HG03432 (cell line): ENCODE results near the gene DYRK1A.
"Not testable (repeated sequence)": the region's sequence is repeated elsewhere in the genome, so short reads cannot be mapped to it uniquely, and the experiment has no call there.

Experiments used
- ATAC-seq: cut with Tn5 transposase; IDR thresholded peaks from one replicate; pipeline ENCODE4 v1.9.1; 2021; ENCODE audit warnings: mild to moderate bottlenecking, moderate library complexity; ENCODE audit not compliant: unreplicated experiment

The DYRK1A gene

DNA sequence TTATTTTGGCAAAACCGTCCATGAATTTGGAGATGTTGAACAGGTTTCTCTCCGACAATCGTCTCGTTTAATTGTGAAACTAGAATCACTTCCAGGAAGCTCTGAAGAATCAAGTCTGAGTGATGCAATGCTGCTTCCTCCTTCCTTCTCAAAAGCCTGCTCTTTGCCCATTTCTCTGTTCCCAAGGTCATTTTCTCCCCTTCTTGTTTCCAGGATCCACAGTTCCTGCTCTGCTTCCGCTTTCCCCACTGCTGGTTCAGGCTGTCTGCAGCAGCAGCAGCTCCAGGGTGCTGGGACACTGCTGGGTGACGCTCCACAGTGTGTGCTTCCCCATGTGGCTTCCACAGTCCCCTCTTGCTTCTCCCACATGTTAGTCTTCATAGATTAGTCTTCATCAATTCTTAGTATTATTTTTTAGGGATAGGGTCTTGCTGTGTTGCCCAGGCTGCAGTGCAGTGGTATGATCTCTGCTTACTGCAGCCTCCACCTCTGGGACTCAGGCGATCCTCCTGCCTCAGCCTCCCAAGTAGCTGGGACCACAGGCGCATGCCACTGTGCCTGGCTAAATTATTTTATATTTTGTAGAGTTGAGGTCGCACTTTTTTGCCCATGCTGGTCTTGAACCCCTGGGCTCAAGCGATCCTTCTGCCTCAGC is 156.2 kb downstream of the DYRK1A start:
- ATAC-seq, result no peak

DNA sequence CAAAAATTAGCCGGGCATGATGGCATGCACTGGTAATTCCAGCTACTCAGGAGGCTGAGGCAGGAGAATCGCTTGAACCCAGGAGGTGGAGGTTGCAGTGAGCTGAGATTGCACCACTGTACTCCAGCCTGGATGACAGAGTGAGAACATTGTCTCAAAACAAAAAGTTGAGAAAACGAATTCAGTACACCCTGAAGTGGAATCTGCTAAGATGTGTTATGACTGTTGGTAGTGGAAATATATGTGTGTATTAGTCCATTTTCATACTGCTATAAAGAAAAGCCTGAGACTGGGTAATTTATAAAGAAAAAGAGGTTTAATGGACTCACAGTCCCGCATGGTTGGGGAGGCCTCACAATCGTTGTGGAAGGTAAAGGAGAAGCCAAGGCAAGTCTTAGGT is 158.4 kb downstream of the DYRK1A start:
- not testable (repeated sequence) for ATAC-seq

DNA sequence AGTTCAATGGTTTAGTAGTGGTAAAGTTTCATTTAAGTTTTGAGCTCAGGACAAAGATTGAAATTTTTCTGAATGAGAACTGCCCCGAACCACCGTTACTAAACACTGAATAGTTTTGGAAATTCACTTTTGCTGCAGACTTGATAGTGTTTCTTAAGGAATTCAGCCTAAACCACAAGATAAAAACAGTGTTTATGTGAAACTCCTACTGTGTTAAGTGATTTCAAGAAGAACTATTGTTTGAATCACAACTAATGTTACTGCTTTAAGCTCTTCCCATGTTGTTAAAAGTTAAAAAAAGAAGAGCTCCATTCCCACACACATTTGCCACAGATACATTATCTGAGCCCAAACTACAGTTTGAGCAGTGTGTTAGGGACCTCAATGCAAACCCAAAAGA is 159.2 kb downstream of the DYRK1A start:
- no peak for ATAC-seq

DNA sequence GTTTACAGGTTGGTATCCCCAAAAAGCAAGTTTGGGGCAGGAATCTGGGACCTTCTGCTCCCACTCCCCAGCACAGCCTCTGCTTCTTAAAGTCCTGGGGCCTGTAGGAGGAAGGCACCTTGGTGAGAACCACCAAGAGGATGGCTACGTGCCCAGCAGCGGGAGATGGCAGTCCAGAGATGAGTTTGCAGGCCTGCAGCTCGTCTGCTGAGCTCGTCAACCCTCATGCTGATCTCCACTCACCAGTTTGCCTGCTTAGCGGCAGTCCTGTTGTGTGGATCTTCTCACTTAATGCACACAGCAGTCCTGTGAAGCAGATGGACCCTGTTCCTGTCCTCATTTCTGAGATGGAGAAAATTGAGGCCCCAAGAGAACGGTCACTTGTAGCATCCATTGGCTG is 160.5 kb downstream of the DYRK1A start:
- ATAC-seq, result no peak

DNA sequence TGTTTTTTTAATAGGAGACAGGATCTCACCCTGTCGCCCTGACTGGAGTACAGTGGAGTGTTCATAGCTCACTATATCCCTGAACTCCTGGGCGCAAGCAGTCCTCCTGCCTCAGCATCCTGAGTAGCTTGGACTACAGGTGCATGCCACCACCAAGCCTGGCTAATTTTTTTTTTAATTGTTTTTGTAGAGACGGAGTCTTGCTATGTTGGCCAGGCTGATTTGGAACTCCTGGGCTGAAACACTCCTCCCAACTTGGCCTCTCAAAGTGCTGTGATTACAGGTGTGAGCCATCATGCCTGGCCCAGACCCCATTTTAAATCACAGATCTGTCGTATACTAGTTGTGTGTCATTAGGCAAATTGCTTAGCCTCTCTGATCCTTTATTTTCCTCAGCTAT is 161.1 kb downstream of the DYRK1A start:
- ATAC-seq, result no peak

DNA sequence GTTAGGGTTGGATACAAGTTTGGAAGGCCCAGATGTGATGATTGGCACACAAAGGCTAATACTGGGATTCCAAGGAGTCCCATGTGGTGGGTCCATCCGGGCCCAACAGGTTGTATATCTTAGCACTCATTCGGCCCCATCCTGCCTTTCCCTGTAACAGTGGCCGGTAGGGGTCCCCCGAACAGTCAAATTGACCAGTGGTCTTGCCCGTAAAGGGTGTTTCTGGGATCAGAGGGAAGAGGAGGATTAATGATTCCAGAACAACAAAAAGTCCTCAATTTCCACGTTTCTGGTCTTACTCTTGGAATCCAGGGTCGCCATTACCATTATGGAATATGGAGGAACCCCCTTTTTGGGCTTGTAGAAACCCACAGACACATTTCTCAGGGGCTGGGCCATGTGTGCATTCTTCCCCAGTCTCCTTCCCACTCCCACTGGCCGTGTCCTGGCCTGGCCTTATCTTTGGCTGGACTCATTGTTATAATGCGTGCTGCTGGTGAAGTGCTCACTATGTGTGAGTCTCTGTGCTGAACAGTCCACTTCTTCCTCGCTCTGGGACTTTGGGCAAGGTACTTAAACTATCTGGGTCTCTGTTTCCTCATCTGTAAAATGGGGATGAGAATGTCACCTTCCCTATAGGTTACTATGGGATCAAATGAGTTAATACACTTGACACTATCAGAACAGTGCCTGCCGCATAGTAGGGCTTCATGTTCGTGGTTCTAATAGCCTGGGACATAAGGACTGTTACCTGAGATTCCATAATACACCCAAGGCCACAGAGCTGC is 161.8 kb downstream of the DYRK1A start:
- no peak for ATAC-seq

DNA sequence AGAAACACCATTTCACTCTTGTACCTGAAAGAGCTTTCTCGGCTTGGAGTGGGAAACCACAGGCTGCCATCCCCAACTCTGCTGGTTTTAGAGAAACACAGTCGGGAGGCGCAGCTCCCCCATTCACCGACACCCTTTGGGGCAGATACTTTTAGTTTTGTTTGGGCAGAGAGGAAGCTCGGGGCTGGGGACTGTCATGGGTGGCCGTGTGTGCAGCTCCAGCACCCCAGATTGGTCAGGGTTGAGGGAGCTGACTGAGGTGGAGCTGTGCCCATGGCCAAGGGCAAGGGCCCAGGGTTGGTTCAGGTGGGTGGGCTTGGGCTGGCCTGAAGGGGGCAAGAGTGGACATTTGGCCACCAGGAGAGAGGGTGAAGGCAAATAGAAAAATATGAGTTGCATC is 163.1 kb downstream of the DYRK1A start:
- no peak for ATAC-seq

DNA sequence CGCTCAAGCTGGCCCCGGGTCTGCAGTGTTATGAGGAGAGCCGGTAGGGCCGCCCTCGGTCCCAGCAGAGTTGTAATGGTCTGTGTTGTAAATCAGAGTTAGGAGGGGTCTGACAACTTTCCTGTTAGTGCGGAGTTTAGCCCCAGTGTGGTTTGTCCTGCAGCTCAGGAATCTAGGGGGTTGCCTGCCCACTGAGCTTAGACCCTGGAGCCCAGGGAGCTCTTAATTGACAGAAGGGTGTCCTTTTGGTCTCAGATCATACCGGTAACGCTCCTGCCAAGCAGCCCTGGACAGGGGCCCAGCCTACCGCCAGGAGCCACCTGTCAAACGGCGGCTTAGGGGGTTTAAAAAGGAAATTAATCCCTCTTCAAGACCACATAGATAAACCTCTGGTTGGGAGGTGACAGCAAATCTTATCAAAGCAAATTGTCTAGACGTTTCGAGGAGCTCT is 164.4 kb downstream of the DYRK1A start:
- no peak for ATAC-seq

DNA sequence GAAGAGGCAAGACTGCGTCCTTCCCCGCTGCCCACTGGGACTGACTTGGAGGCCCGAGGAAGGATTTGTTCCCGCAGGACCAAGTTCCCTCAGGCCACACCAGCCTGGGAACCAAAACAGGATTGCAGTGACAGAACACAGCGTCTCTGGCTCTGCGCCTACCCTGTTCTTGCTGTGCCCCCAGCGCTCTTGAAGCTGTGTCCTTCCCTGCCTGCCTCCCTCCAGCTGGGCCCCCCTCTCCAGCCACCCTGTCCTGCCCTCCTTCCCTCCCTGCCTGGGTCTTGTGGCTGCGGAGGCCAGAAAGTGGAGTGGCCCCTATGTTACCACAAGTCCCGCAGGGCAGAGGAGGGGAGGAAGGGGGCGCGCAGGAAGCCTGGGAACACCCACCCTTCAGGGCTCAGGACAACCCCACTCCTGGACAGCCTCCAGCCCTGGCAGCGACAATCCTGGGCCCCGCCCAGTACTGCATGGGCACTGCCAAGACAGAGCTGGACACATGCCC is 164.9 kb downstream of the DYRK1A start:
- no peak for ATAC-seq

DNA sequence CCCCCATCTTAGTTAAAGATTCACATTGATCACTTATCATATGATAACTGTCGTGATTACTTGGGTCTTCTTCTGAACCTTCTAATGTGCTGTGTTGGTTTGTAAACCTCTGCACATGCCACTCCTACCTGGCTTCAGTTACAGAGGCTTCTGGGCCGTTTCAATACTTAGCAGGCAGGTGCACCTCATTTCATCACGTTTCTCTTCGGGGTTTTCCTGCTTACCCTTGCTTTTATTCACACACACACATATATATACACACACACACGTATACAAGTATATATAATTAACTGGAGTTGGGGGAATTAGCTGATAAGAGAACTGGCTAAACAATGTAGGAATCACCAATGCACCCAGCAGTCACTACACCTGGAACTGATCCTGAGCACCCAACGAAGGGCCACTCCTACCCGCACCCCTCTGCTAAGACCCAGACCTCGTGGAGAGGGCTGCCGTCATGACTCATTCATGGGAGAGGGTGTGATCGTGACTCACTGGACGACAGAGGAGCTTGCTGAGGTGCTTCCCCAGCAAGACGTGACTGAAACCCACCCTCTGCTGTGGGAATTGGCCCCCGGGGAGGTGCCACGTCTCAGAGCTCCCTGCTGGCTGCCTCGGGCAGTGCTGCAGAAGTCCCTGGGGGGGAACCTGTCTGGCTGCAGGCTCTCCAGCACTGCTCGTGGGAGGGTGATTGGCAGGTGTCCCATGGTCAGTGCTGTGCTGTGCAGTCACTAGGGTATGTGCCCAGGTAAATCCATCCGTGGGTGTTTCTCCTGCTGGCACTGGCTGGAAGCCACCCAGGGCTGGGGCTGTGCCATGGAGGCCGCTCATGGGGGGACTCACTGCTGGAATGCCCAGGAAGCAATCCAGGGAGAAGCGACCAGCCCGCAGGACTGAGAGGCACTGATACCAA is 166.6 kb downstream of the DYRK1A start:
- peak; percentile 79 for ATAC-seq

DNA sequence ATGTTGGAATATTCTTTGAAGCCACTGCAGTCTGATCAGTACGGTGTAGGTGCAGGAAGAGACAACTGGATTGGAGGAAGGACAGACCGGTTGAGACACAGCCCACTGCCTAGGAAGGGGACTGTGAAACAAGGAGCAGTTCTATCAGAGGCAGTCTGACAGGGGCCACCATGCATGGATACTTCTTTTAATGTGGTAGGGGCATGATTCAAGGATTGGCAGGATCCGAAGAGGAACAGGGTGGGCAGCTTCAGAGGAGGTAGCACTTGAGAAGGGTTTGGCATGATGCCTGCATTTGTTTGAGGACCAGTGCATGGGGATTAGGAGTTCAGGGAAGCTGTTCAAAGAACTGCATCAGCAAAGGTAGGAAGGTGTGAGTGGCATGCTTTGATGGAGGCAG is 167.9 kb downstream of the DYRK1A start:
- no peak for ATAC-seq

DNA sequence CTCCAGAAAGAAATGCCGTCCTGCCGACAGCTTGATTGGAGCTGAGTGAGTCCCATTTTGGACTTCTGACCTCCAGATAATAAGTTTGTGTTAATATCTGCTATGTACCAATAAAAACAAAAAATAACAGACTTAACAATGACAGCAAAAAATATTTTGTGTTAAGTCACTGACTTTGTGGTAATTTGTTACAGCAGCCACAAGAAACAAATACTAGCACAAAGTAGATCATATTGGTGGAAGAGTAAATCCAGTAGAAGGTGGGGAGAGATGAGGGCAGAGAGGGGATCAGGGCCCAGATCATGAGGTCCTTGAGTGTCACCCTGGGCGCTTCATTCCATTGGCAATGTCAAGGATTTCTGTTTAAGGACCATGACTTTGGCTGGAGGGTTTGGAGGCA is 168.6 kb downstream of the DYRK1A start:
- ATAC-seq, result no peak

DNA sequence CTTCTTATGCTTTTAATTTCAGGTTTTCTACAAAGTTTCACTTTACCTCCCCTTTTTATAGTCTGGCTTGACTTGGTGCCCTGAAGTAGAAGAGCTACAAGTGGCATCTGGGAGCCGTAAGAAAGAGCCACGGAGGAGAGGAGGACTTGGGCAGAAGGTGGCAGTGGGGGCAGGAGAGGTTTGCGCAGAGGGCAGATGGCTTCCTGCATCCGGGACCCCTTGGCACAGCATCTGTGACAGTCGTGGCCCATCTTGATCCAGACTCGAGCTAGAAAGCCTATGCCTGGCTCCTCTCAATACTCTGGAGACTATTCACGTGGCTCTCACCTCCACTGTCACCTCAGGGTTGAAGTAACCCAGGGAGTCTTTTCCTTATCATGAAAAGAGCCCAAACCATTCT is 169.1 kb downstream of the DYRK1A start:
- no peak for ATAC-seq

DNA sequence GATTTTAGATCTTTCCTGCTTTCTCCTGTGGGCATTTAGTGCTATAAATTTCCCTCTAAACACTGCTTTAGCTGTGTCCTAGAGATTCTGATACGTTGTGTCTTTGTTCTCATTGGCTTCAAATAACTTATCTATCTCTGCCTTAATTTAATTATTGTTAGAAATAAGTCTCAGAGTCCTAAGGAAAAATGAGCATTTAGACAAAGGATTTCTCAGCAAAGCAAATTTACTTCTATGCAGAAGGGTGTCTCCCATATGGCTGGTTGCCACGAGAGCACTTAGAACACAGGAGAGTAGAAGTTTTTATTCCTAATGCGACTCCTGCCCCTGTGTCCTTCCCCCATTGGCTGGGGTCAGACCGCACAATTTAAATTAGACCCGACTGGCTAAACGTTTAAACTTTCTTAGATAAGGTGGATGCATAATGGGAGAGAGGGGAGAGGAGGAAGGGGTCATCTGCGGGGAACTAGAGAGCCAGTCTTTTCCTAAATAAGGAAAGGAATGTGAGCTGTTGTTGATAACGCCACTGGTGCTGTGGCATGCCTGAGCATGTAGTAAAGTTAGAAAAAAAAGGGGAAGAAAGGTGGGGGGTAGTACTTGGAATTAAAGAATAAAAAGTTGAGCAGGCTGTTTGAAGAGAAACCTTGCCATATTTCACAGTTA is 170.2 kb downstream of the DYRK1A start:
- no peak for ATAC-seq

DNA sequence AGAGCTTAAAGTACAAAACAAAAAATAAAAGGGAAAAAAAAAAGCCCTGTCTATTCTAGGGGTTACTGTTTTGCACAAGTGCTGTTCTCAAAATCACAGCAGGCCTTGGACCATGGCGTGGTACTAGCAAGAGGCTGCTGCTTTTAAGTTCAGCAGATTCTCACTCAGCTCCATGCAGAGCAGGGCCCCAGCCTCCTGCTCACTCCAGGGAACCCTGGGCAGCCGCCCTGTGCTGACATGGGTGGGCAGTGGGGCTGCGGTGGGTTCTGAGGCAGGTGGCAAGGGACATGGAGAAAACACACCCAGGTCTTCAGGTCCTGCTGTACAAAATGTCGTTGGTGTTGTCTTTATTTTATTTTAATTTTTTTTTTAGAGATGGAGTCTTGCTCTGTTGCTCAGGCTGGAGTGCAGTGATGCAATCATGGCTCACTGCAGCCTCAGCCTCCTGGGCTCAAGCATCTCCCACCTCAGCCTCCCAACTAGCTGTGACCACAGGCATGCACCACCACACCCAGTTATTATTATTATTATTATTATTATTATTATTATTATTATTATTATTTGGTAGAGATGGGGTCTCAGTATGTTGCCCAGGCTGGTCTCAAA is 170.9 kb downstream of the DYRK1A start:
- ATAC-seq, result no peak

DNA sequence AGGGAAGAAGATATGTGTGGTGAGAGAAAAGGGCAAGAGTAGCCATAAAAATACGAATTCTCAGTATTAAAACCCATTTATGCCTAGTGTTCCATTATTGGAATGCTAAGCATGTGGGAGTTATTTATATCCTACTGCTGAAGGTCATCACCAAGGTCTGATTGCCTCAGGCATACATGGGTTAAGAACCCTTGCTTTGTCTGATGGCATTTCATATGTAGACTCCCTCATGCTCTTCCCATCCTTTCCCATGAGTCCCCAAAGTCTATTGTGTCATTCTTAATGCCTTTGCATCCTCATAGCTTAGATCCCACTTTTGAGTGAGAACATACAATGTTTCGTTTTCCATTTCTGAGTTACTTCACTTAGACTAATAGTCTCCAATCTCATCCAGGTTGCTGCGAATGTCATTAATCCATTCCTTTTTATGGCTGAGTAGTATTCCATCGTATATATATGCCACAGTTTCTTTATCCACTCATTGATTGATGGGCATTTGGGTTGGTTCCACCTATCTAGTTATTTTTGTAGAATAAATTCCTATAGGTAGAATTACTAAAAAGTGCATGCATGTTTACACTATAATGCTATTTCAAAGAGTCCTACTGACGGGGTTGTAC is 172.5 kb downstream of the DYRK1A start:
- no peak for ATAC-seq

DNA sequence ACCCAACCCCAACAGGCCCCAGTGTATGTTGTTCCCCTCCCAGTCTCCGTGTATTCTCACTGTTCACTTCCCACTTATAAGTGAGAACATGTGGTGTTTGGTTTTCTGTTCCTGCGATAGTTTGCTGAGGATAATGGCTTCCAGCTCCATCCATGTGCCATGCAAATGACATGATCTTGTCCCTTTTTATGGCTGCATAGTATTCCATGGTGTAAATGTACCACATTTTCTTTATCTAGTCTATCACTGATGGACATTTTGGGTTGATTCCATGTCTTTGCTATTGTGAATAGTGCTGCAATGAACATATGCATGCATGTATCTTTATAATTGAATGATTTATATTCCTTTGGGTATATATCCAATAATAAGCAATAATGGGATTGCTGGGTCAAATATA is 174.6 kb downstream of the DYRK1A start:
- ATAC-seq, result not testable (repeated sequence)

DNA sequence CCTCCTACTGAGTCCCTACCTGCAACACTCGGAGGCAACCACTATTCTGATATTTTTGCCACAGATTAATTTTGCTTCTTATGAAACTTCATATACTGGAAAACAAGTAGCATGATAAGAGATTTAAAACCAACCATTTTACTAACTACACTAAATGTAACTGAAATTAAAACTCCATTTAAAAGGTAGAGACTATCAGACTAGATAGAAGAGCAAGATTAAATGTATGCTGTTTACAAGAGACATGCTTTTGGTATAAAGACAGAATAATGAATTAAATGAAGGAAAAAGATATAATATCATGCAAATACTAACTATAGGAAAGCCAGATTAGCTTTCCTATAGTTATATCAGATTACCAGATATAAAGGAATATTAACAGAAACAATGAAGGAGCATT is 175.9 kb downstream of the DYRK1A start:
- ATAC-seq, result no peak

DNA sequence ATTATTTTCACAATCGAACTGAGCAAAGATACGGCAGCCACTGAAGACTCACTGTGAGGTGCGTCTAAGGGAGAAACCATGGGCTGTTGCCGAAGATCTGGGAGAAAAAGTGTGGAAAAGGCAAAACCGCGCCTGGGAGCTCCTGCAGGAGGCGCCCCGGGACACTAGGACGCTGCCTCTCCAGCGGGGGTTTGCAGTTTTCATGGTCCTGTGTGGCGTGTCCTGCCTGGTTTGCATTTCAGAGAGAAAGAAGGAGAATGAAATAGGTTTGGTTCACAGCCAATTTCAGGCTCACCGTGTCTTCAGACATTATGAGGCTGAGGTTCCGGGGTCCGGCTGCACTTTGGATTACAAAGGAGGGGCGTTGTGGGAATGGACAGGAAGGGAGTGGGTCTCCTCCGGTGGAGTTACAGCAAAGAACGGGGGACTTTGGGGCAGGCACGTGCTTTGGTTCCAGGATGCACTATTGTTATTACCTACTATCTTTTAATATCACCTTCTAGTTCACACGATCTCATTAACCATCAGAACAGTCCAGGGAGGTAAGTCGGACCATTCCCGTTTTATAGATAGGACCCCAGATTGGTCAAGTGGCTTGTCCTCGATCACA is 179.8 kb downstream of the DYRK1A start:
- no peak for ATAC-seq
